IPS-18a (cell line): Measurements from ENCODE around the gene GTPBP2.
"Not testable (repeated sequence)": the region's sequence is repeated elsewhere in the genome, so short reads cannot be mapped to it uniquely, and the experiment has no call there.

Experiments used
- H3K27ac ChIP-seq: one replicate; pipeline ENCODE4 v1.5.1; 2013; ENCODE audit warnings: low read length
- H3K27me3 ChIP-seq: one replicate; pipeline ENCODE4 v1.6.1; 2013; ENCODE audit warnings: mild to moderate bottlenecking, low read length; ENCODE audit not compliant: control insufficient read depth, insufficient read depth
- H3K36me3 ChIP-seq: one replicate; pipeline ENCODE4 v1.6.1; 2013; ENCODE audit warnings: low read depth, low read length; ENCODE audit not compliant: control insufficient read depth
- H3K4me1 ChIP-seq: one replicate; pipeline ENCODE4 v1.6.1; 2013; ENCODE audit warnings: low read depth, low read length; ENCODE audit not compliant: control insufficient read depth
- H3K4me3 ChIP-seq: one replicate; pipeline ENCODE4 v1.5.1; 2013; ENCODE audit warnings: low read length
- H3K9ac ChIP-seq: one replicate; pipeline ENCODE4 v1.6.1; 2013; ENCODE audit warnings: mild to moderate bottlenecking, low read length, moderate library complexity
- H3K9me3 ChIP-seq: one replicate; pipeline ENCODE4 v1.6.1; 2013; ENCODE audit warnings: low read depth, low read length; ENCODE audit not compliant: control insufficient read depth

Gene GTPBP2

DNA sequence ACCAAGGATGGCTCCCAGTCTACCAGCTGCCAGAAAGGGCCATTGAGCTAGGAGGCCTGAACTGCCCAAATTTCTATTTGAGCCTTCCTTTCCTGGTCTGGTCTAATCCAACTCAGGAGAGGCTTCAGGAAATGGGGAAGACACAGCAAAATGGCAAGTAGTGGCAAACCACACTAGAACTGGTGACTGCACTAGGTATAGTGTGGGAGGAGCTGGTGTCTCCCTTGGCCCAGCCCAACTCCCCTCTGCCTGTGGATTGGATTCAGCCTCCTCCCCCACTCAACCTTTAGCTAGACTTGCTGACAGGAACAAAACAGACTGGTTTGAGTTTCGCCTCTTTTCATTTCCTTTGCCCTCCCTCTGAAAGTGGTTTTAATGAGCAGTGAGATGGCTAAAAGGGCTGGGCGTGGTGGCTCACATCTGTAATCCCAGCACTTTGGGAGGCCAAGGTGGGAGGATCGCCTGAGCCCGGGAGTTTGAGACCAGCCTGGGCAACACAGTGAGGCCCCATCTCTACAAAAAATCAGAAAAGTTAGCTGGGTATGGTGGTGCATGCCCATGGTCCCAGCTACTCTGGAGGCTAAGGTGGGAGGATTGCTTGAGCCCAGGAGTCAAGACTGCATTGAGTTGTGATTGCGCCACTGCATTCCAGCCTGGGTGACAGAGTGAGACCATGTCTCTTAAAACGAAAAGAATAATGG is 41.0 kb upstream of the GTPBP2 start:
- H3K27me3 ChIP-seq = no peaks in the 10 kb centered on the region
- no peak overlapping the region for H3K9ac ChIP-seq
- H3K4me3 ChIP-seq = no peak overlapping the region
- no peak overlapping the region for H3K27ac ChIP-seq
- H3K4me1 ChIP-seq = peaks cover 18% of the 10 kb centered on the region
- H3K36me3 ChIP-seq = peaks cover 32% of the 10 kb centered on the region
- no peaks in the 10 kb centered on the region for H3K9me3 ChIP-seq

DNA sequence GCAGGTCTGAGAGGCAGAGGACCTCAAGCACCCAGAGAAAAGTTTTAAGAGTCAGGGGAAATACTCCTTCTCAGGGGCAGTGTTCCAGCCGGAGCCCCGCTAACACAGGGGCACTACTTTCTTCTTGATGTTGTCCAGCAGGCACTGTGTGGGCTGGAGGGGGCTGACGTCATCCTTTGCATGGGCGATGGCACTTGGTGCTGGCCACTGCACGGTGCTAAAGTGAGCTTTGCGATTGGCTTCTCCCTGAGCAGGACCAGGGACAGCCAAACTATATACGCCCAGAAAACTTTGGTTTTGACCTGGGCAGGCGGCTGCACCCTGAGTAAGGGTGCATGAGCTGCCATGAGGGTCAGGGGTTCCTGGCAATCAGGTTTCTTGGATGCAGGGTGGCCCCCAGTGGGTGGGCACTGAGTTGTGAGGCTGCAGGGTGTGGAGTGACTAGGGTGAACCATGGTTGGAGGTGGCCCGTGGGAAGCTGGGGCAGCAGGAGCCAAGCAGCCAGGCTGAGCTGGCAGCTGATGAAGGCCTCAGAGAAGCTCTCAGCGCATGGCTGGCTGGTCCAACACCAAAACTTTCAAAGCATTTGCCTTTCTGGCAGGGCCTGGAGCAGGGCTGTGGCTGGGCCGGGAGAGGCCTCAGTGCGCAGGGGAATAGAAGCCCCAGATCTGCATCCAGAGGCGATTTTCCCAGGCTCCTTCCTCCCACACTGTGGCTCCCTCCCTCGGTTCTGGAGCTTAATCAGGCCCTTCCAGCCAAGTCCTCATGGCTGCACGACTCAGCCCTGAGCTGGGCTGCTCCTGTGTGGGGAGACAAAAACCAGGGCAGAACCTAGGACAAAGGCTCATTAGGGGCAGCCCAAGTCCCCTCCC is 40.2 kb upstream of the GTPBP2 start:
- Histone ChIP-seq H3K4me3 (no peak overlapping the region), H3K9ac (no peak overlapping the region), H3K27ac (no peak overlapping the region), H3K4me1 (peaks cover 18% of the 10 kb centered on the region), H3K27me3 (no peaks in the 10 kb centered on the region), H3K9me3 (no peaks in the 10 kb centered on the region), H3K36me3 (peaks cover 25% of the 10 kb centered on the region)

DNA sequence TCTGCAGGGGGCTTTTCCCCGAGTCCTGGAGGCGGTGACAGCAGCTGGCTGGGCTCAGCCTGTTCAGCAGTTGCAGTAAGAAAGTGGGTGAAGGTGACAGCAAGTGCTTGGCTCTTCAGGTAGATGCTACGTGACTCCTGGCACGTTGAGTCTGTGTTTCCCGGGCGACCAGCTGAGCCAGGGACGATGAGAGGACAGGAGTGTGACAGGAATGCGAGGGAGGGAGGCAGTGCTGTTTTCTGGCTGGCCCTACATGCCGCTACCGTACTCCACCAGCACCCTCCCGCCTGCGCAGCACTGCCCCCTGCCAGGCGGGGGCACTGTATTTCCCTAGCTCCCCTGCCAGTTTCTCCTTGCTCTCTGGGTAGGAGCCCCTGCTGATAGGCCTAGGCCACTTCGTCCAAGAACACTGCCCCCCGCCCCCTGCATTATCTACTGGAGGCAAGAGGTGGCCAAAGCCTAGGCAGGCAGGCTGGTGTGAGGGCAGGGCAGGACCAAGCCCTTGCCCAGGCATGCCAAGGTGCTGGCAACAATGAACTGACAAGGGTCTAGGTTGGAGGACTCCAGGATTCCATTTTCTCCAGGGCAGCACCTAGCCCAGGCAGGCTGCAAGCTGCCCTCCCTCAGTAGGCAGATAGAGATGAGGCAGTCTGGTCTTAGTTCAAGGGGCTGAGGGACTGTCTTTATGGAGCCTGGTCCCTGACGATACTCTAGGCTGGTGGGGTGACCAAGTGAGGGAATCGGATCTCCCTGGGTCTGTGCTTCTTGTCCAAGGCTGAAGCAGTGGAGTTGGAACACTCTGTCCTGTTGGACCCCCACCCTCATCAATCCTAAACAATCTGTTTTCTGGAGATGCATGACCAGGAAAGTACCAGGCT is 39.3 kb upstream of the GTPBP2 start:
- Histone ChIP-seq H3K4me3 (peak overlapping the region; percentile 54), H3K36me3 (peaks cover 16% of the 10 kb centered on the region), H3K9me3 (no peaks in the 10 kb centered on the region), H3K27me3 (no peaks in the 10 kb centered on the region), H3K27ac (no peak overlapping the region), H3K4me1 (peaks cover 18% of the 10 kb centered on the region), H3K9ac (no peak overlapping the region)

- Histone ChIP-seq H3K9me3 (no peaks in the 10 kb centered on the region), H3K4me3 (peak overlapping the region; percentile 54), H3K4me1 (peaks cover 18% of the 10 kb centered on the region), H3K27me3 (no peaks in the 10 kb centered on the region), H3K27ac (no peak overlapping the region), H3K36me3 (peaks cover 15% of the 10 kb centered on the region), H3K9ac (no peak overlapping the region)
These were observed 38.4 kb upstream of the GTPBP2 start for GRCh38 chr6:43667245-43668150.

GRCh38 chr6:43666196-43666920 is 37.3 kb upstream of the GTPBP2 start:
- Histone ChIP-seq H3K9me3 (no peaks in the 10 kb centered on the region), H3K27ac (no peak overlapping the region), H3K4me3 (no peak overlapping the region), H3K9ac (no peak overlapping the region), H3K4me1 (peaks cover 18% of the 10 kb centered on the region), H3K27me3 (no peaks in the 10 kb centered on the region), H3K36me3 (peaks cover 8% of the 10 kb centered on the region)

DNA sequence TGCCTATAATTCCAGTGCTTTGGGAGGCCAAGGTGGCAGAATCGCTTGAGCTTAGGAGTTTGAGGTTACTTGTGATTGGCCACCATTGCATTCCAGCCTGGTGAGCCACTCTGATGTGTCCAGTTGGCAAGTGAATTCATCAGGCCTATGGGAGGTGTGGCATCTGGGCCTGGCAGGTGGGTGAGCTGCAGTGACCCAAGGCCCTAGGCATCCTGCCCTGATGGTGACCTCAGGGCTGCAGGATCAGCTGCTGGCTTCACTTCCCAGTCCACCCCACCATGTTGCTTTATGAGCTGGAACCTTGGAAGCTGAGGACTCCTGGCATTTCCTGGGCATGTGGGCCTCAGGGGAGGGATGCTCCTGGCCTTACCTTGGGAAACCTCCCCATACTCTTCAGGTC is 36.3 kb upstream of the GTPBP2 start:
- no peaks in the 10 kb centered on the region for H3K36me3 ChIP-seq
- H3K9me3 ChIP-seq = no peaks in the 10 kb centered on the region
- H3K4me1 ChIP-seq = peaks cover 18% of the 10 kb centered on the region
- H3K9ac ChIP-seq = no peak overlapping the region
- H3K27me3 ChIP-seq = no peaks in the 10 kb centered on the region
- no peak overlapping the region for H3K27ac ChIP-seq
- H3K4me3 ChIP-seq = no peak overlapping the region

GRCh38 chr6:43662948-43663347 is 33.9 kb upstream of the GTPBP2 start:
- not testable (repeated sequence) for H3K4me1 ChIP-seq, H3K9me3 ChIP-seq, H3K9ac ChIP-seq, H3K27ac ChIP-seq, H3K27me3 ChIP-seq, H3K4me3 ChIP-seq, H3K36me3 ChIP-seq

GRCh38 chr6:43658161-43658560 is 29.1 kb upstream of the GTPBP2 start:
- Histone ChIP-seq H3K9me3 (no peaks in the 10 kb centered on the region), H3K4me3 (no peak overlapping the region), H3K4me1 (peaks cover 4% of the 10 kb centered on the region), H3K27me3 (no peaks in the 10 kb centered on the region), H3K36me3 (no peaks in the 10 kb centered on the region), H3K9ac (no peak overlapping the region), H3K27ac (no peak overlapping the region)

- H3K36me3 ChIP-seq = no peaks in the 10 kb centered on the region
- no peaks in the 10 kb centered on the region for H3K9me3 ChIP-seq
- no peak overlapping the region for H3K9ac ChIP-seq
- no peak overlapping the region for H3K4me3 ChIP-seq
- peaks cover 4% of the 10 kb centered on the region for H3K4me1 ChIP-seq
- no peak overlapping the region for H3K27ac ChIP-seq
- no peaks in the 10 kb centered on the region for H3K27me3 ChIP-seq
These were observed 28.2 kb upstream of the GTPBP2 start for GRCh38 chr6:43657221-43657802.

DNA sequence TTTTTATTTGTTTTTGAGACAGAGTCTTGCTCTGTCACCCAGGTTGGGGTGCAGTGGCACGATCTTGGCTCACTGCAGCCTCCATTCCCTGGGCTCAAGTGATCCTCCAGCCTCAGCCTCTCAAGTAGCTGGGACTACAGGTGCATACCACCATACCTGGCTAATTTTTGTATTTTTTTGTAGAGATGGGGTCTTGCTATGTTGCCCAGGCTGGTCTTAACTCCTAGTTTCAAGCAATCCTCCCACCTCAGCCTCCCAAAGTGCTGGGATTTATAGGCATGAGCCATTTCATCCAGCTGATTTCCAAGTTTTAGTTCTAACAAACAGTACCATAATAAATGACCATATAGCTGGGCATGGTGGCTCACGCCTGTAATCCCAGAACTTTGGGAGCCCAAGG is 23.8 kb upstream of the GTPBP2 start:
- not testable (repeated sequence) for H3K9me3 ChIP-seq, H3K27ac ChIP-seq, H3K4me1 ChIP-seq, H3K4me3 ChIP-seq, H3K36me3 ChIP-seq, H3K27me3 ChIP-seq, H3K9ac ChIP-seq
